Left colon (tissue), 2 donors: ENCODE measurements around the gene ATF6. TPM values are rescaled to one million over a fixed set of nuclear protein-coding genes. Genes with fewer than 3 reads are reported as not detected.
A peak's percentile ranks its signal among the peaks of the same experiment; 100 is the strongest.

Experiments used
- ATAC-seq: fragments of 200-7000 bp; cut with Tn5 transposase; one replicate; pipeline ENCODE4 v1.9.1; 2020; ENCODE audit warnings: mild to moderate bottlenecking, moderate library complexity
- DNase-seq, 2 donors: peaks; one replicate each; pipeline ENCODE4 v3.0.0-alpha.2; 2020
- intact Hi-C, 2 donors: fragments of 100-400 bp; cut with DNase I in 1 of 2; cut with micrococcal nuclease in 1 of 2; formaldehyde crosslinking; loops; one replicate each; pipeline versions ENCODE4 v1.11.2 to v1.14.0; 2022; cut with DNase I, micrococcal nuclease
- total RNA-seq, 2 donors: library from RNA; stranded (reverse); fragmentation: NEBNext Ultra II Directional; extraction: Animal tissue kit (Norgen Biotek cat#: 25700); gene quantifications; one replicate each; pipeline ENCODE4 v1.2.1, GENCODE V29; 2021
- donor health status: DM: no; HTN: no; CAD: no.
- donor health status: DM: yes; HTN: yes; CAD: no.

Gene ATF6
- total RNA-seq, 2 donors from 2014 or later, result 23.8 to 26.1 TPM

DNA sequence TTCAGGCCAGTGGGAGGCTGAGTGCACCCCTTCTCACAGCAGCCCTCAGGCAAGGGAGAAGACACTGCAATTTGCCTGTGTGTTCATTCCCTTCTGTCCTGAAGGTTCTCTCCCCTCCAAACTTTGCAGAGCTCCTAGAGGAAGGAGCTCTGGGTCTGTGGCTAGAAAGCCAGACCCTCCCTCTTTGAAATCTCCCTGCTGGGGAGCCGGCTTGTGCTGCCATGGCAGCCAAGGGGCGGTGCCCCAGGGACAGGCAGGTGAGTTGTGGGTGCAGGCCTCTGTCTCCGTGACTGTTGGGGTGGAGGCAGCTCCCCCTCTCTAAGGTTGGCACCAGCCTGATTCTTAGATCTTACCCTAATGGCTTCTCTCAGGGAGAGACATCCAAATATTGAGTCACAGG lies 204.5 kb downstream of the ATF6 start:
- DNase-seq, result no peak
- no peak for ATAC-seq
- intact Hi-C loops, result no loop called here

DNA sequence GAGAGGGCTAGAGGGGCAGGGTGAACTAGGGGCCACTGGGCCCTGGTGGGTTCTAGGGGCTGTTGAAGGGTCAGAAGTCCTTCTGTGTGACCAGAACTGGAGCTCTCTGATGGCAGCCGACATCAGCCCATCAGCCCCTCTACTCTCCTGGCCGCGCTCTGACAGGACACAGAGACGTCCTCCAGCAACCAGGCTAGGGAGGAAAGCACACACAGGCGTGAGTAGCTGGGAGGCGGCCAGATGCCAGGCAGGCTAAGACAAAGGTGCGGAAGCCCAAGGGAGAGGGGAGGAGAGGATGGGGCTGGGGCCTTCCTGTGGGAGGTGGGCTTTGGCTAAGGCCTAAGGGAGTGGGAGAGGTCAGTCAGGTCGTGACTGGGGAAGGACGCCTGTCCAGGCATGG lies 206.7 kb downstream of the ATF6 start:
- intact Hi-C loops, result no loop called here
- DNase-seq (no peak), ATAC-seq (no peak)

DNA sequence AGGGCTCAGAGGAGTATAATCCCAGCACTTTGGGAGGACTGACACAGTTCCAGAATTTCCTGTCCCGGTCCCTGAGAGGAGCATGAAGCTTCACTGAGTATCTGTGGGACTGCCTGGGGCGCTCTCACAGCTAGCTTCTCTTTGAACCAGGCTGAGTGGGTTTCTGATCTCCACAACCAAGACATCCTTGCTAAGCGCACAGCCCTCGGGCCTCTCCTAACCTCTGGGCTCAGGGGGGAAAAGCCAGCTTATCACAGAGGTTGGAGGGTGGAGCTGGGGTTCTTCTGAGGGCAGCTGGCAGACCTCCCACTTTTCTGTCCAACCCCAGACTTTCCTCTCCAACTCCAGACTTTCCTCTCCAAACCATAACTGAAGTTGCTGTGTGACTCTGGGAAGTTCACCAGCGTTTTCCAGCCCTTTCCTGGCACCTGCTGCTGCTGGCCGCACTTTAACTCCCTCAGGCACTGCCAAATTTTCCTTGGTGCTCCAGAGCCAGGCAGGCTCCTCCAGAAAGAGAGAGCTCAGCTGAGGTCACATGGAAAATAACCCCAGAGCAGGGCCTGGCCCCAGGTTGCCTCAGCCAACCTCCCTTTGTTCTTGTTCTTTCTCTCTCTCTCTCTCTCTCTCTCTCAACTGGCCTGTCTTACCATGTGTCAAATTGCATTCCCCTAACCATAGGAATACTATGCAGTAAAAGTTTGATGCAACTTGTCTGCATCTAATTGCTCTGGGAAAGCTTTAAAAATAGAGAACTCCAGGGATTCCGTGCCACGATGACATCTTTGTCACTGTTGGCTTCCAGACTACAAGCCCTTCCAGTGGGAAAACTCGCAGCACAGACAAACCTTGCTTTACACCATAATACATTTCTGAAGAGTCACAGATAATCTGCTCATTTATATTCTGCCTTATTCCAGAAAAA lies 208.1 kb downstream of the ATF6 start:
- intact Hi-C loops, result no loop called here
- DNase-seq (no peak), ATAC-seq (no peak)

DNA sequence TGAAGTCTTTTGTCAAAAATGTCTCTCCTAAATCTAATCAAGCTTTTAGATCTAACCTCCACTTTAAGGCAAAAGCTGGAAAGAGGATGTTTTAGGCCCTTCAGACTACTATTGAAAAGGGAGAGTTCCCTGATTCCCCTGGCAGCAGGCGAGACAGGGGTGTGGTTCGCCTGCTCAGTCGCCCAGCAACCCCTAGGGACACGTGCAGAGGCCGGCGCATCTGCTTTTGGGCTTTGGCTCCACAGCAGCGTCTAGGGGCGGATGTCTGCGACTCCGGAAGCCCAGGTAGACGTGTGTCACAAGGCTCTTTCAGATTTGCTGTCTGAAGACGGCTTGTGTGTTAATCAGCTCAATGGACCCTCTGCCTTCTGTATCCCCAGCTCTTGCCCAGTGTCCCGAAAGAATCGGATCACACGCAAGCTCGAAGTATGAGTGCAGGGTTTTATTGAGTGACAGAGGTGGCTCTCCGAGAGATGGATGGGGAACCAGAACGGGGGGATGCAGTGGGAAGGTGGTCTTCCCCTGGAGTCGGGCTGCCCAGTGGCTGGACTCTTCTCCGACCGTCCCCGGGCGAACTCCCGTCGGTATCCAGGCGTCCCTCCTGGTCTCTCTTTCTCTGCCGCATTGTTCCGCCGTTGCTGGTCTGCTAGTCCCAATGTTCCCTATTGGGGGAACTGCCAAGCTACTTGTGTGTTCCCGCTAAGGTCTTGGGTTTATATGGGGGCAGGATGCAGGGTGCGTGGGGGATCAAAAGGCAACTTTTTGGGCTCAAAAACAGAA lies 212.1 kb downstream of the ATF6 start:
- intact Hi-C loops, result no loop called here
- ATAC-seq, result no peak
- no peak for DNase-seq

DNA sequence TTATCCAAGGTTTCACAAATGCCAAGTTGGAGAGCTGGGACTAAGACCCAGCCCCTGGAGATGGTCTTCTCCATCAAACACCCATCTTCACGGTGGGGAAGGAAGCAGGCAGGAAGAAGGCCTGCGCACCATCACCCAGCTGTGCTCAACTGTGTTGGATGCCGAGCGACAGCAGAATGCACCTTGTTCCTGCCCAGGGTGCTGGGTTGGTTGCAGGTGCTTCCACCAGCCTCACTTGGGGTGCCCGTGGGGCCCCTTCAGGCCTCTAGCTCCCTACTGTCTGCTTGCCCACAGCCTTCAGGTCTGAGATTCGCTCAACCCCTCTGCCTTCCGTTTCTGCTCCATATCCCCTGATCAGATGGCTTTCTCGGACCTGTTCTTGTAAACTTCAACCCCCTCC lies 215.0 kb downstream of the ATF6 start:
- DNase-seq, result no peak
- ATAC-seq, result no peak
- intact Hi-C loops, result no loop called here

DNA sequence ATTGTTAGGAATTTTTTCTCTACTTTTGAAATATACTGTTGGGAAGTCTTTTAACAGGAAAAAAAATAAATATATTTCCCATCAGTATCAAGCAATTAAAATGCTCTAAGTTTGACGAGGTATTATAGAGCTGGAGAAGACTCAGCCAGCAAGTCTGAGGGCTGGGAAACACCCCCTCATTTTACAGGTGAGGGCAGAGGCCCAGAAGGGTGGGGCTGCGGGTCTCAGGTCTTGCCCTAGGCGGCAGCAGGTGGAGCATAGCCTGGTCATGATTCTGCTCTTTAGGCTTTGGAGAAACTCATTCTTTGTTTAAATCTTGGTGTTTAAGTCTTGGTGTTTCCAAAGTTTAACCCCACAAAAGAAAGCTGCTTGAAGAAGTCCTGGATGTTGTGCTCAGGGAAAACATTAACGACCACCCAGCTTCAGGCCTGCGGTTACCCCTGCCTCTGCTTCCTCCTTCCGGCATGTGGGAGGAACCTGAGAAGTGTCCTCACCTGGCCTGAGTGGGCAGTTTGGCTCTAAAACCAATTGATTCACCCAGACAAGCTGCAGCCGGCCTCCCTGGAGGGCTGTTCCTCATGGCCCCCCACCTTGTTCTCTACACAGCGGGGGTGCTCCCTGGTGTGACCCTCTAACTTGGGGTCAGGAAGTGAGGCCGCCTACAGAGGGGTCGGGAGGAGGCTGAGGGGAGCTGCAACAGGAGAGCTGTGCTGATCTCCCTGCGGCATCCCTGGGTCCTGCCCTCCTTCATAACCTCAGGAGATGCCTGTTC lies 215.8 kb downstream of the ATF6 start:
- intact Hi-C loops, result no loop called here
- DNase-seq (no peak), ATAC-seq (no peak)

DNA sequence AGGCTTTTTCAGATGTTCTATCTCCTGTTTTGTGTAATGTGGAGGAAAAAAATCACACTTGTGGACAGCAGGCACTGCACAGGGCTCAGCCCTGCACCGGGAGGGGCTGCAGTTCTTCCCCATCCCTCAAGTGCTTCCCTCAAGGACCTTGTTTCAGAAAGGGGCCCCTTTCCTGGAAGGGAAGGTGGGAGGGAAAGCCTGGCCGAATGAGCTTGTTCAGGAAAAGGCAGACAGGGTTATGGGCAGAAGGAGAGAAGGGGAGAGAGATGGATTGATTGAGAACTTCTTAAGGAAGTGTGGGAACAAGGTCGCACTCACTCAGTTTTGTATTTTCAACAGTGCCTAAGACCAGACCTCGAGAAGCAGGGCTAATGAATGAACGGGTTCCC lies 216.4 kb downstream of the ATF6 start:
- intact Hi-C loops, result no loop called here
- ATAC-seq, result no peak
- no peak for DNase-seq

DNA sequence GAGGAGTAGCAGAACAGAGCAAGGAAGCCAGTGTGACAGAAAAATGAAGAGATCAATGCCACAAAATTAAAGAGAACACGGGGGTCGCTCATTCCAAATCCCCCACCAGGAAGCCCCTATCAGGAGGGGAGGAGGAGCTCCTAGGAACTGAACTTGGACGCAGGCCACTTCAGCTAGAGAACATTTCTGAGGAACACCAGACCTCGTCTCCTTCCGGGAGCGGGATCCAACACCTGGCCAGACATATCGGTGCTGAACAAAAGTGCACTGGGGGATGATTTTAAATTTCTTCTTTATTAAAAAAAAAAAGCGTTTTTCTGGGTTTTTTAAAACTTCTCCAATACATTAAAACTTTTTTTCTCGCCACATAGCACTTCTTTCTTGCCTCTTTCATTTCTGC lies 216.8 kb downstream of the ATF6 start:
- intact Hi-C loops, result no loop called here
- DNase-seq (no peak), ATAC-seq (no peak)

DNA sequence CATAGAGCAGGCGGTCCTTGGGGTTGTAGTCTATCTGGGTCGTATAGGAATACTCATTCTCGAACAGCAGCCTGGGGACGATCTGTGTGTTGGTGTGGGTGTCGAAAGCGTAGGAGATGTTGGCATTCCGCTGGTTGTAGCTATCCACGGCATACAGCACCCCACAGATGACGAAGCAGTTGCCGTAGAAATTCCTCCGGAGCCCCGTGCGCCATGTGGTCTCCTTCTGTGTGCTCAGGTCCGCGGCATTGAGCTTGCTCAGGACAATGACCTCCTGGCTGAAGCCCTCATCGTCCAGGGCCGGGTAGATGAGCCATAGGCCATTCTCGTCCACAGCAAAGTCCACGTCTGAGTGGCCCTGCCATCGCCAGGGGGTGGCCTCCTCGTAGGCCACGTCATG lies 217.6 kb downstream of the ATF6 start:
- intact Hi-C loops, result no loop called here
- DNase-seq (no peak), ATAC-seq (no peak)

DNA sequence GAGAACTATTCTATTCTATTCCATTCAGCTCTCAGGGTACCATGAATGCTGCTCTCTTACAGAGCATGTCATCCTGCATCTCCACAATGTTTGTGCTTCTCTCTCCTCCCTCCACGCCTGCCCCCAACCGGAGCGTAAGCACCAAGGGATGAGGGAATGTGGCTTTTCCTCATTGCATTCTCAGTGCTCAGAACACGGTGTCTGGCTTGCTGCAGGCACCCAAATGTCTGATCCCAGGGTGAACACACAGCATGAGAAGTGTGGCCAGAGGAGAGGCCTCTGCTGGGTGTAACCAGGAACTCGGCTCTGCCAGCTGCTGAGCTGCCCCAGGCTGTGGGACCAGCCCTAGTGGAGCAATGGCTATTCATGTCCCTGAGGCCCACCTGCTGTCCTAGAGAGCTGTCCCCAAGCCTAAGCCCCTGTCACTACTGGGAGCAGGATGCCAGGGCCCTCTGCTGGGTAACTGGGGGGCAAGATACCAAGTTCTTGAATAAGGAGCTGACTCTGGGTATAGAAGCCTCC lies 219.2 kb downstream of the ATF6 start:
- no peak for DNase-seq
- intact Hi-C loops, result no loop called here

DNA sequence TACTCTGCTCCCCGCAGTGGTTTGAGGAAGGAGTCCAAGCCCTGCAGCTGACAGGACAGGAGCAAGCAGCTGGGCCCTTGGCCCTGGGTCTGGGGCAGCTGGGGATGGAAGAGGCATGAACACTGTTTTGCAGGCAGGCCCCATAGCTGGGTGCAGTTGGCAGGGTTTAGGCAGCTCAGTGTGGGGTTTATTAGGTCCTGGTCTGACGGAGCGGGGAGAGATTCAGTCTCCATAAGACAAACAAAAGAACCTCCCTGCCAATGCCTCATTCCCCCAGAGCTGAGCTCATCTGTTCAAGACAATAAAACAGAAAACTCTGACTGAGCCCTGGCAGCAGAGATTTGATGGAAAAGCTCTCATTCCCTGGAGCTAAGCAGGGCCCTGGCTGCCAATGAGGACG lies 220.2 kb downstream of the ATF6 start:
- ATAC-seq (no peak), DNase-seq (peak; percentile 8 to 59)
- intact Hi-C loops, result no loop called here

More for the DNA sequence above, 219.2 kb downstream of the ATF6 start:
- ATAC-seq, result no peak

DNA sequence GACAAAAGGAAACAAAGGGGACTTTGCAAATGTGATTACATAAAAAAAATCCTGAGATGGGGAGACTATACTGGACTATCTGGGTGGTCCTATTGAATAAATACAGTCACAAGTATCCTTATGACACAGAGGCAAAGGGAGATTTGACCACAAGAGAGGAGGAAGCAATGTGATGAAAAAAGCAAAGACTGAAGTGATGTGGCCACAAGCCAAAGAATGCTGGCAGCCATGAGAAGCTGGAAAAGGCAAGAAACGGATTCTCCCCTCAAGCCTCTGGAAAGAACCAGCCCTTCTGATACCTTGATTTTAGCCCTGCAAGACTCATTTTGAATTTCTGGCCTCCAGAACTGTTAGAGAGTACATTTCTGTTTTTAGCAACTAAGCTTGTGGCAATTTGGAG lies 221.2 kb downstream of the ATF6 start:
- intact Hi-C loops, result no loop called here
- DNase-seq, result no peak
- ATAC-seq, result no peak

DNA sequence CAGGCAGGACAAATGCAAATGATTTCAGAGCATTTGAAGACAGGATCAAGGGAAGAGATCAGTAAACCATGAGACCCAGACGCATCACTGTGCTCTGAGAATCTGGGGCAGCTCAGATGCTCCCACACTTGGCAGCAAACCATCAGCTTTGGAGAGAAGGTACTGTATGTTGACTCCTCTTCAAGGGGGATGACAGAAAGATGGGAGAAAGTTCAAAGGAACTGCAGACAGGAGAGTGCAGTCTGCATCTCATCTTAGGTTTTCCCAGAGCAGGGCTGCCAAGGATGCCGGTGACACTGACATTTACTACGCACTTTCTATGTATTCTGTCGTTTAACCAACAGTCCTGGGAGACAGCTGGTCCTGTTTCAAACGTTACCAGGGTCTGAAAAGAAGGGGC lies 221.8 kb downstream of the ATF6 start:
- intact Hi-C loops, result no loop called here
- peak in 1 of 2 donors; percentile 64 for DNase-seq
- ATAC-seq, result no peak

DNA sequence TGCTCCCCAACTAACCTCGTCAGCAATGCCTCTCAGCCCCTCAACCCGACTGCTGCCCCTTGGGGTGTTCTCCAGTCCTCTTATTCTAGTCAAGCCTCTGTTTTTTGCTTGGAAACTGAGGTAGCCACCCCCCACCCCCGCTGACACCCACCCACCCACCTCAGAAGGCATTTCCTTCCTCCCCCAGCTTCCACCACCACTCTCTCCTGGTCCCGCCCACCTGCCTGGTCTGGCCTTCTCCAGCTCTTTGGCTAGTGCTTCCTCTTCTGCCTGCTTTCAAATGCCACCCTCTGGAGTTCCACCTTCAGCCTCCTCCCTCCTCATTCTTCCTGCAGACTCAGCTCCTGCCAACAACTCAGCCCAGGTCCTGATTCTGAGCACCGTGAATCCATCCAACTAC lies 222.3 kb downstream of the ATF6 start:
- intact Hi-C loops, result no loop called here
- DNase-seq, result peak in 1 of 2 donors; percentile 46
- ATAC-seq, result no peak

DNA sequence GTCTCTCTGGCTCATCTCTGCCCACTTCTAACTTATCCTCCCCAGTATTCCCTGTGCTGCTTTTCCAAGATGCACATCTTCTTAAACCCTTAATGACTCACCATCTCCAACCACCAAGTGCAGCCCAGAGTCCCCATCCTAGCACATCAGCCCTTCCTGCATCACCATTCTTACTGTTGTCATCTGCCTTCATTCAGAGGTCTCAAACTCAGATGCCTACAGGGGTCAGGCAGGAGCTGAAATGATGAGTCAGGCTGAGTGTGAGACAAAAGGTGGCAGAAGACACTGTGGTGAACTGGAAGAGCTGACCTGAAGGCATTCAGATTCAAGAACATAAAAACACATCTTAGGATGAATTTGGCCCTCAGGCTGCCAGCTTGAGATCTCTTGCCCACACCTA lies 223.0 kb downstream of the ATF6 start:
- intact Hi-C loops, result no loop called here
- ATAC-seq, result no peak
- DNase-seq, result no peak

DNA sequence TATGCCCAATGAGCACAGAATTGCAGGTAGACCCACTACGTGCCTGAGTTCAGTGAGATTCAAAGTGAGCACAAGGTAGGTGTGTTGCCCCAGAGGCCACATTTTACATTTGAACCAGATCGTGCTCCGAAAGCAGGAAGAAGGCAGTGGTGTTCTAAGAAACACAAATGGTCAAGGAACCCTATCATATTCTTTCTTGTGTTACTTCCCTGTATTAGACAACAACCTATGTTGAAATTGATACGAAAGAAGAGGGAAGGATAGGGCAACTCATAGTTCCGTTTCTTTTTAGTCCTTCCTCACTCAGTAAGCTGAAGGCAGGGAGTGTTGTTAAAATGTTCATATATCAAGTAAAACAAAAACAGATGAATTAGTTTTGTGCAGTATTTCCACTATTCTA lies 223.7 kb downstream of the ATF6 start:
- ATAC-seq (no peak), DNase-seq (no peak)
- intact Hi-C loops, result no loop called here

DNA sequence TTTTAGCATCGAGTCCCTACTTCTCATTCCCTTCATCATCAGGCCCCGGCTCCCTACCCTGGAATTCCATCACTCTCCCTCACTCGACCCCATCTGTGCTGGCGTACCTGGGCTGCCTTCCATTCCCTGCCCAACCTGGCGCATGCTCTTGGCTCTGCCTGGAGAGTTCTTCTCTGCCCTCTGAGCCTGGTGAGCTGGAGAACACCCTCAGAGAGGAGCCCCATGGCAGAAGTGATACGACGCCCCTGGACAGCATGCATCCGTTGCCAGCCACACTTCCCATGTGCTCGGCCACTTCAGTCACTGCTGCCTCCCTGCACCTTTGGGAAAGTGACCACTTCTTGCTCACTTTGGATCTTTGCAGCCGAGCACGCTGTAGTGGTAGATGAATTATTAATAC lies 227.5 kb downstream of the ATF6 start:
- no peak for ATAC-seq
- intact Hi-C loops, result no loop called here
- DNase-seq, result no peak

DNA sequence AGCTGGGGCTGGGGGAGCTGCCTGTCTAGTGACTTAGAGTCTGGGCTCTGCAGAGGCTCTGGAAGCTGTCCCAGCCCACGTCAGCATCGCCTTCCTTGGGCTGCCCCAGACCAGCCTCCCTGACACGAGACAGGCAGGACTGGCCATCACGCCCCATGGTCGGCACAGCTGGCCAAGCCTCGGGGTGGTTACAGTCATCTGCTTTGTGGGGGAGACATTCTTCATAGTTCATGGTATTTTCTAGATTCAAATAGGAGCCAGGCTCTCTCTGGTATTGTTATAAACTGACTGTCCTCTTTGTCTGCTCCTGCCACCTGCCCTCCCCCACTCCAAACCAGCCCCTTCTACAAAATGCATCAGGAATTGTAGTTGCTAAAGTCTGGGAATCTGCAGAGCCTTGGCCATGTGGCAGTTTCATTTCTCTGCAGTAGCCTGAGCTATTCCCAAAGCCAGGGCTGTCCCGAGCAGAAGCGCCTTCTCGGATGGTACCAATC lies 228.1 kb downstream of the ATF6 start:
- intact Hi-C loops, result no loop called here
- ATAC-seq (no peak), DNase-seq (peak; percentile 13 to 56)

DNA sequence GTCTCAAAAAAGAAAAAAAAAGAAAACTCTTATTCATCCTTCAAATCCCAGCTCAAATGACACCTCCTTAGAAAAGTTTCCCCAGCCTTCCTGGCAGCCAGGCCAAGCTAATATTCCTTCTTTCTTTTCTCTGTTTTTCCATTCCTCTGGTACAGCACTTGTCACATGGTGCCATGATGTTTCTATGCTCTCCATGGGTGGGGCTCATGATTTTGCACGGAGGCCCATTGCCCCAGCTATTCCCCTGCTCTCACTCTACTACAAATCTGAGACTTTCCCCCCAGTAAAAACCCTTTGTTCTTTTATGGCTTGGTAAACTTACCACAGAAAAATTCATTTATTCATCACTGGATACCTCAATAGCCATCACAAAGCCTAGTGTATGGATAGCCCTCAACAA lies 231.0 kb downstream of the ATF6 start:
- intact Hi-C loops, result no loop called here
- DNase-seq (no peak), ATAC-seq (no peak)
